ENCODE data around the gene SMURF1. TPM values are rescaled to one million over a fixed set of nuclear protein-coding genes. Genes with fewer than 3 reads are reported as not detected.

The SMURF1 gene
- total RNA-seq, 1 donor from 2014 or later = 22.1 TPM

DNA sequence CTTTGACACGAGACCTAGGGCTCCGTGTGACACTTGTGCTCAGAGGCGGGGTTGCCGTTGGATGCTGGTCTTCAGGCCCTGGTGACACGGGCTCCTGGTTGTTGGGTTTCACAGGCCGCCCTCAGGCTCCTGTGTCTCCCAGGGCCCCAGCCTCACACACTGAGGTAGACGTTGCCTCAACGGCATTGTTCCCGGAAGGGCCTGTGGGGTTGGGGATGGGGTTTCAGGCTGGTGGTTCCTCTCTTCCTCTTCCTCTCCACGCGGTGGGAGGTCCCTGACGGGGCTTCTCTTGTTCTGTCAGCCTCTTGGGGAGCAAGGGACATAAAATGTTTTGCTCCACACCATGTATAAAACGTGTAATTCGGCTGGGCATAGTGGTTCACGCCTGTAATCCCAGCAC lies 140.5 kb downstream of the SMURF1 start:
- no peak overlapping the region for H3K4me3 Mint-ChIP-seq
- H3K9me3 Mint-ChIP-seq = no peaks in the 10 kb centered on the region
- TF ChIP-seq, protein P1, sequence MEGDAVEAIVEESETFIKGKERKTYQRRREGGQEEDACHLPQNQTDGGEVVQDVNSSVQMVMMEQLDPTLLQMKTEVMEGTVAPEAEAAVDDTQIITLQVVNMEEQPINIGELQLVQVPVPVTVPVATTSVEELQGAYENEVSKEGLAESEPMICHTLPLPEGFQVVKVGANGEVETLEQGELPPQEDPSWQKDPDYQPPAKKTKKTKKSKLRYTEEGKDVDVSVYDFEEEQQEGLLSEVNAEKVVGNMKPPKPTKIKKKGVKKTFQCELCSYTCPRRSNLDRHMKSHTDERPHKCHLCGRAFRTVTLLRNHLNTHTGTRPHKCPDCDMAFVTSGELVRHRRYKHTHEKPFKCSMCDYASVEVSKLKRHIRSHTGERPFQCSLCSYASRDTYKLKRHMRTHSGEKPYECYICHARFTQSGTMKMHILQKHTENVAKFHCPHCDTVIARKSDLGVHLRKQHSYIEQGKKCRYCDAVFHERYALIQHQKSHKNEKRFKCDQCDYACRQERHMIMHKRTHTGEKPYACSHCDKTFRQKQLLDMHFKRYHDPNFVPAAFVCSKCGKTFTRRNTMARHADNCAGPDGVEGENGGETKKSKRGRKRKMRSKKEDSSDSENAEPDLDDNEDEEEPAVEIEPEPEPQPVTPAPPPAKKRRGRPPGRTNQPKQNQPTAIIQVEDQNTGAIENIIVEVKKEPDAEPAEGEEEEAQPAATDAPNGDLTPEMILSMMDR (conservative IDR thresholded peaks at IDR 0.05) = no peak
- H3K27me3 Mint-ChIP-seq = no peaks in the 10 kb centered on the region
- no peak overlapping the region for H3K27ac Mint-ChIP-seq
- no peaks in the 10 kb centered on the region for H3K4me1 Mint-ChIP-seq (ENCODE audit: unreplicated experiment)
- DNase-seq (ENCODE audit: extremely low spot score, unreplicated experiment) = no peak
- H3K36me3 Mint-ChIP-seq = peaks cover 27% of the 10 kb centered on the region

DNA sequence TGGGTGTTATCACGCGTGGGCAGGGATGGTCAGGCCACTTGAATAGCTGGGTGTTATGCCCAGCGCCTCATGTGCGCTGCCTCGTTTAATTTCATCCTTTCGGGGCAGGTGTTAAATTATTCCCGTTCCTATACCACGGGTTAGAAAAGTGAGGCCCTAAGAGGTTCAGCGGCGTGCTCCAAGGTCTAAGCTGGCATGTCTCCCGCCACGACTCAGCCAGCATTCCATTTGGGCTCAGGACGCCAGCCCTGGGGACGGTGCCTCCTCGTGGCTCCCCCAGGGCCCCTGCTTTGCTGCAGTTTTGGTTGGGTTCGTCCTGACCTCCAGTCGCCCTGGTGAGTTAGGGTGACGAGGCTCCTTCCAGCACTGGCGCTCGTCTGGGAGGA lies 141.1 kb downstream of the SMURF1 start:
- Mint-ChIP-seq H3K36me3 (peaks cover 29% of the 10 kb centered on the region), H3K27me3 (no peaks in the 10 kb centered on the region), H3K4me3 (no peak overlapping the region), H3K27ac (no peak overlapping the region), H3K9me3 (no peaks in the 10 kb centered on the region), H3K4me1 (ENCODE audit: unreplicated experiment) (no peaks in the 10 kb centered on the region)
- no peak for DNase-seq (ENCODE audit: extremely low spot score, unreplicated experiment)
- TF ChIP-seq, protein P1 (conservative IDR thresholded peaks at IDR 0.05) = no peak

DNA sequence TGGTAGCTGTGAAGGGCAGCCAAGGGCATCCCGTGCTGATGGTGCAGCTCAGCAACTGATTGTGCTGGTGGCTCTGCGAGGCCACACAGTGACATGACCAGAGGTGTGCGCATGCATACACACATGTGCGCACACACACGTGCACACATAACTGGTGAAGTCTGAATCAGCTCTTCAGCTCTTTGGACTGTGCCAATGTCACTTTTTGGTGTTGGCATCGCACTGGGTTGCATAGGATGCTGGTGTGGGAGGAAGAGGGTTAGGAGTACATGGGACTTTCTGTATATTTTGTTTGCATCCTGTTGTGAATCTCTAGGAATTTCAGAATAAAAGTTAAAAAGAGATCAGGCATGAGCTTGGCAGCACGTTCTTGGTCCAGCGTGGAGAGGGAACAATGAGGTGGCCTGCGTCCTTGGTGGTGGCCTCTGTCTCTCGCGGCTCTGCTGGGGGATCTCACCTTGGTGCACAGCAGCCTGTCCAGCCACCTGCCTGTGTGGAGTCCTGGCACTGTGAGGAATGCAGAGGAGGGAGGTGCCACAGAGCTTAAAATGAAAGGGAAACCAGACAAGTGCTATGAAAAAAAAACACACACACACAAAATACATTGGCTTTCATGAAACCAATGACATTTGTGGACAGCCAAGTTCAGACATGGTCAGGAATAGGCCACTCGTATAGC lies 141.6 kb downstream of the SMURF1 start:
- H3K27me3 Mint-ChIP-seq = no peaks in the 10 kb centered on the region
- TF ChIP-seq, protein P1 (conservative IDR thresholded peaks at IDR 0.05) = no peak
- no peaks in the 10 kb centered on the region for H3K9me3 Mint-ChIP-seq
- H3K4me3 Mint-ChIP-seq = no peak overlapping the region
- H3K4me1 Mint-ChIP-seq (ENCODE audit: unreplicated experiment) = no peaks in the 10 kb centered on the region
- no peak for DNase-seq (ENCODE audit: extremely low spot score, unreplicated experiment)
- H3K36me3 Mint-ChIP-seq = peaks cover 29% of the 10 kb centered on the region
- H3K27ac Mint-ChIP-seq = no peak overlapping the region

DNA sequence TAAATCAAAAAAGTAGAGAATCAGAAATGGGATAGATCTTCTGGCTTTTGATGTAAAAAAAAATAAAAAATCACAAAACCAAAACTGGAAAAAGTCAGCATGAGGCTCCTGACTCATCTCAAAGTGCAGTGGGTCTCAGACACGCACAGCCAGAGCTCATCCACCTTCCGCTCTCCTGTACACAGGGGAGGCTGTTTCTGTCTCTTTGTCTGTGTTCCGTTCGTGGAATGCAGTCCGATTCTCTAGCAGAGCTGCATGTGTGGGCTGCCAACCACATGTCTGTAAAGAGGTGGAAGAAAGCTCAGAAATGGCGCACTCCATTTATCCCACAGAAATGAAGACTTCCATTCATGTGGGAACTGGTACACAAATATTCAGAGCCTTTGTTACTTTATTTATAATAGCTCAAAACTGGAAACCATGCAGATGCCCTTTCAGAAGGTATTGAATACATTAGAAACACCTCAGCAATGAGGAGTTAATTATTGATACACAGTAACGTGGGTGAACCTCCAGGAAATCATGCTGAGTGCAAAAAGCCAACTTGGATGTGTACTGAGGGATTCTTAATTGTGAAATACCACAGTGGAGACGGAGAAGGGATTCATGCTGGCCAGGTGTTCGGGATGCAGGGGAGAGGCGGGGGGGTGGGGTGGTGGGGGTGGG lies 142.3 kb downstream of the SMURF1 start:
- no peaks in the 10 kb centered on the region for H3K4me1 Mint-ChIP-seq (ENCODE audit: unreplicated experiment)
- no peaks in the 10 kb centered on the region for H3K9me3 Mint-ChIP-seq
- no peaks in the 10 kb centered on the region for H3K27me3 Mint-ChIP-seq
- DNase-seq (ENCODE audit: extremely low spot score, unreplicated experiment) = no peak
- no peak overlapping the region for H3K4me3 Mint-ChIP-seq
- TF ChIP-seq, protein P1 (conservative IDR thresholded peaks at IDR 0.05) = no peak
- H3K36me3 Mint-ChIP-seq = peaks cover 26% of the 10 kb centered on the region
- H3K27ac Mint-ChIP-seq = no peak overlapping the region

DNA sequence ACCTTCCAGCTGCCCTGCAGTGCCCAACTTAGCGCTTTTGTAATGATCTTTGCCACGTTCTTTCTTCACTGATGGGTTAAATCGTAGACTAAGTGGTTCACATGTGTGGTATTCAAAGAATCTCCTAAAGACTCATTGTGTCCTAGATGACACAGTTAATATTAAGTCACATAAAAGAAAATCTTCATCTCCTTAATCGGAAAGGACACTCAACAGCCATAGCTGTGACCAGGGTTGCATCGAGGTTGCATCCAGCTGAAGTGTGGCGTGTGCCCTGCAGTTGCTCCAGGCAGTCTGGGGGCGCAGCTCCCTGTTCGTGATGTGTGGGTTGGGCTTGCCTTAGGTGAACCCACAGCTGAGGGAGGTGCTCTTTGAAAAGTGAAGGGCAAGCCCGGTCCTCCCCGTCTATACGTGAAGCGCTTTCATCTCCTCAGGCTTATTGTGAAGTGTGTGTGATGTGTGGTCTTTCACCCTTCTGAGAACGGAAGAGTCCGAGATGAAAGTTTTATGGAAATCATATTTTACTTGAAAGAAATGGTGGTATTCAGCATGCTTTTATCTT lies 142.9 kb downstream of the SMURF1 start:
- TF ChIP-seq, protein P1 (conservative IDR thresholded peaks at IDR 0.05) = no peak
- Mint-ChIP-seq H3K4me1 (ENCODE audit: unreplicated experiment) (no peaks in the 10 kb centered on the region), H3K27me3 (no peaks in the 10 kb centered on the region), H3K9me3 (no peaks in the 10 kb centered on the region), H3K4me3 (no peak overlapping the region), H3K36me3 (peaks cover 24% of the 10 kb centered on the region), H3K27ac (no peak overlapping the region)
- no peak for DNase-seq (ENCODE audit: extremely low spot score, unreplicated experiment)
